NCI-H2029 (cell line): ENCODE results near the gene COPG1.
A peak's percentile ranks its signal among the peaks of the same experiment; 100 is the strongest.

Experiments
- DNase-seq: peaks from one replicate; lab custom pipeline; 2025; lab: John Stamatoyannopoulos, UW

Gene COPG1

GRCh38 chr3:129314386-129315222 is 65.2 kb downstream of the COPG1 start:
- DNase-seq: peak; percentile 80

DNA sequence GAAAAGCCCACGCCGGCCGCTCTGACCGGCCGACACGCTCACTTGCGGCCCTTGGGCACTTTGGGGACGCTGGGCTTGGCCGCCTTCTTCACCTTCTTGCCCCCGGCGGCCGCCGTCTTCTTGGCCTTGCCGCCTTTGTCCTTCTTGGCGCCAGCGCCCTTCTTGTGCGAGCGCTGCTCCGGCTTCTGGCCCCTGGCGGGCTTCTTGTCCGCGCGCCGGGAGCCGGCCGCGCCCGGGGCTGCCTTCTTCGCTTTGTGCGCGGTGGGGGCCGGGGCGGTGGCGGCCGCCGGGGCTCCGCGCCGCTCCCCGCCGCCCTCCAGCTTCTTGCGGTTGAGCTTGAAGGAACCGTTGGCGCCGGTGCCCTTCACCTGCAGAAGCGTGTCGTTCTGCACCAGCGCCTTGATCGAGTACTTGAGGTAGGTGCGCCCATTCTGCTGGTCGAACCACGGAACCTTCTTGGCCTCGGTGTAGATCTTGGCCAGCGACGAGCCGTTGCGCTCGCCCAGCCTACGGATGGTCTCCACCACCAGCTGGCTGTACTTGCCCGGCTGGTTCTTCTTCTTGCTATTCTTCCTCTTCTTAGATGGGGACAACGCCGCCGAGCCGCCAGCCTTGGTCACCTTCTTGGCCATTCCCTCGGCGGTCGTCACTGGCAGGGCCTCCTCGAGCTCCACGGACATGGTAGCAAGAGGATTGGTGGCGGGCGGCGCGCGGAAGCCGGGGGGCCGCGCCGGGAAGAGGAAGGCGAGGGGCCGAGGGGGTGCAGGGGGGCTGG is 66.0 kb downstream of the COPG1 start:
- no peak for DNase-seq

- DNase-seq: no peak
These were observed 66.5 kb downstream of the COPG1 start for GRCh38 chr3:129315998-129316247.

- peak; percentile 43 for DNase-seq
These were observed 67.0 kb downstream of the COPG1 start for GRCh38 chr3:129316248-129317013.

GRCh38 chr3:129317014-129317771 is 67.8 kb downstream of the COPG1 start:
- no peak for DNase-seq

GRCh38 chr3:129317848-129318247 is 68.4 kb downstream of the COPG1 start:
- no peak for DNase-seq

DNA sequence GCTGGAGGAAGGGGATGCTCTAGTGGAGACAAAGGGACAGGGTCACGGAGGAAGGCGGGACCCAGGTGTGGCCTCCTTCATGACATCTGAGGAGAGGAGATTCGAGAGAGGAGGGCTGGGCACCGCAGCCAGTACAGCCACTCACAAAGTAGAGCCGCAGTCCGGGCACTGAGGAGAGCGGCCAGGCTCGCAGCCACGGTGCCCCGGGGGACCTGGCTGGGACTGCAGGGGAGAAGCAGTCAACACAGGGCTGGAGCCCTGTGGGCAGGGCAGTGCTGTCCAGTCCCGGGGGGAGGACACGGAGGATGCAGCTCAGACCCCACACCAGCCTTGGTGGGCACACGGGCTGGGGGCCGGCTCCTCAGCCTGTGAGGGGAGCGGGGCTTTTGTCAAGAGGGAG is 69.5 kb downstream of the COPG1 start:
- no peak for DNase-seq

GRCh38 chr3:129320261-129320660 is 70.9 kb downstream of the COPG1 start:
- DNase-seq: no peak

GRCh38 chr3:129320825-129321487 is 71.5 kb downstream of the COPG1 start:
- no peak for DNase-seq

GRCh38 chr3:129321887-129322286 is 72.5 kb downstream of the COPG1 start:
- no peak for DNase-seq

DNA sequence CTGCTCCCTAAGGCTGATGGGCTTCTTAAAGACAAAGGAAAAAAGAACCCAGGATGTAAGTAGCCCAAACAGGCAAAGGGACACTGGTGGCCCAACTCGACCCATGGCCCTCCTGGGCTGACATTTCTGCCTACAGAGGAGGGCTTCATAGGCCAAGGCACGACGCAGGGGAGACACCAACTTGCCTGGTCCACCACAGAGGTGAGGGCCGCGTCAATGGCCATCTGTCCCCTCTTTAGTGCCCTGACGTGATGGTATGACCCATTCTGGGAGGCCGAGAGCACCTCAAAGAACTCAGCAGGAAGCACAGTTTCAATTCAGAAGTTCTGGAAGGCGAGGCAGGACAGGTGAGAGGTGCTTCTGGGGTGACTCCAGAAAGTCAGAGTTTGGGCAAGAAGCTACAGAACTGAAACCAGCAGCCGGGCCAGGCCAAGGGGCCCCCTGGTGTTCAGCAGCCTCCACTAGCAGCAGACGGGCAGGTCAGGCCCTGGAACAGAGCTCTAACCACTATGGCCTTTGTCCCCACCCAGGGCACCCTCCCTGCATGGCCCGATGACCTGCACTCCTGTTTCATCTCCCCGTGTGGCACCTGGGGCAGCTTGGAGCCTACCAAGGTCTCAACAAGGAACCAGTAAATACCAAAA is 74.4 kb downstream of the COPG1 start:
- no peak for DNase-seq

- no peak for DNase-seq
These were observed 75.4 kb downstream of the COPG1 start for GRCh38 chr3:129324855-129325254.

- no peak for DNase-seq
These were observed 76.0 kb downstream of the COPG1 start for GRCh38 chr3:129325383-129325782.

DNA sequence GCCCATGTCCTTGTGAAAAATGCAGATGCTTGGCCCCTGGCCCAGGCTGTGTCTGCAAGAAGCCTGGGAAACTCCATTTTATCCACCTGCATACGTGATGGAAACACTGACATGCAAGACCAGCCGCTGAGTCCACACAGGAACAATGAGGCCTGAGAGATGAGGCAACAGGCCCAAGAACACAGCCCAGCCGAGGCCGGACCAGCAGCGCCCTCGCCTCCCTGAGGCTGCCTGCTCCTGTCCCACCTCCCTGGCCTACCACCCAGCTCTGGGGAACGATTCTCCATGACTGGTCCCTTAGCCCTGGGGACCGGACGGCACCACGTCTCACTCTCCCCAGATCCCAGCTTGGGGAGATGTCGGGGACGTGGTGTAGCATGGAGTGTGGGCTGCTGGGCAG is 76.7 kb downstream of the COPG1 start:
- DNase-seq: no peak

GRCh38 chr3:129326595-129326994 is 77.2 kb downstream of the COPG1 start:
- no peak for DNase-seq
